Neural progenitor cell (in vitro differentiated cells): ENCODE results near the gene KCNQ1.

ENCODE experiments used
- CTCF ChIP-seq: fragments of 200-600 bp; sonication (generic); IDR thresholded peaks from 2 replicates; pipeline ENCODE4 v1.5.1; 2017; ENCODE audit warnings: antibody characterized with exemption, mild to moderate bottlenecking
- EZH2 ChIP-seq: fragments of 200-600 bp; sonication (generic); IDR thresholded peaks from 2 replicates; pipeline ENCODE4 v1.6.1; 2017; ENCODE audit warnings: antibody characterized with exemption, mild to moderate bottlenecking, moderate library complexity
- EZH2phosphoT487 ChIP-seq: fragments of 200-600 bp; sonication (generic); IDR thresholded peaks from 2 replicates; pipeline ENCODE4 v1.6.1; 2017; ENCODE audit warnings: antibody characterized with exemption

DNA sequence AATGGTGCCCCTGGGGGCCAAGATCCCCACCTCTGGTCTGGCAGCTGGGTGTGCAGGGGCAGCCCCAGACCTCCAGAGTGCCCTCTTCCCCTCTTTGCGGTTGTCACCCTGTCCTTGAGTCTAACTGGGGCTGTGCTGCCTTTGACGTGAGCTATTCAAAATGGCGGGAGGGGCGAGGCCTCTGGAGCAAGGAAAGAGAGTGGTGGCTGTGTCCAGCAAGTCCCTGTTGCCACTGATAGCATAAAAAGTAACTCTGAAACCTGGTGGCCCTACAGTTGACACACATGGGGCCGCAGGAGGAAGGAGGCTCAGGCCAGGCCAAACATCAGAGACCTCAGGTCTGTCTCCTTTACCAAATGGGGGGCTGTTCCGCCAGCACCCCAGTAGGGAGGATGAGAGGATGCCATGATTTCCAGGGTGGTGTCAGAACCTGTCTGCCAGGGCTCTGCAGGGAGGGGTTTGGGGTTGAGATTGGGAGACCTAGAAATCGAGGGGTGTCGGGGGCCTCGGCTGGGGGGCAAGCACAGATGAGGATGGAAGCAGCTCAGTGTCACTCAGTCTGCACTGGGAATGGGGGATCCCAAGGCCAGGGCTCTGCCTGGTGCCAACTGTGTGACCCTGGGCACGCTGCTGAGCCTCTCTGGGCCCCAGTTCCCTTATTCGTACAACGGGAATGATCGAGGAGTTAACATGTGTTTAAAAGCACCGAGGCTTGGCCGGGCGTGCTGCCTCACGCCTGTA lies 304.2 kb downstream of the KCNQ1 start:
- no peak for TF ChIP-seq CTCF
- no peak for TF ChIP-seq EZH2
- no peak for TF ChIP-seq EZH2phosphoT487
